ENCODE measurements around the gene CHSY1. TPM values are rescaled to one million over a fixed set of nuclear protein-coding genes. Genes with fewer than 3 reads are reported as not detected.

CHSY1 gene
- total RNA-seq, 1 donor from 2014 or later = 20.4 TPM

- ChIA-PET CTCF (no interaction called here), POLR2A (no interaction called here)
- no peak for ATAC-seq (ENCODE audit: low read depth)
- Mint-ChIP-seq H3K36me3 (ENCODE audit: low read depth) (peaks cover 67% of the 10 kb centered on the region), H3K4me3 (no peak overlapping the region), H3K27me3 (no peaks in the 10 kb centered on the region), H3K4me1 (peaks cover 15% of the 10 kb centered on the region), H3K27ac (no peak overlapping the region), H3K9me3 (peaks cover 11% of the 10 kb centered on the region)
- intact Hi-C loops (cut with micrococcal nuclease) = no loop called here
- no peak for TF ChIP-seq CTCF (IDR thresholded peaks at IDR 0.05)
- no peak for DNase-seq
These were observed 23.5 kb downstream of the CHSY1 start for GRCh38 chr15:101228313-101228712.

GRCh38 chr15:101225658-101226057, 26.2 kb downstream of the CHSY1 start:
- ATAC-seq (ENCODE audit: low read depth) (no peak), DNase-seq (no peak)
- CTCF ChIA-PET = no interaction called here
- Mint-ChIP-seq H3K36me3 (ENCODE audit: low read depth) (peaks cover 49% of the 10 kb centered on the region), H3K4me1 (peaks cover 11% of the 10 kb centered on the region), H3K4me3 (no peak overlapping the region), H3K9me3 (peaks cover 11% of the 10 kb centered on the region), H3K27ac (no peak overlapping the region), H3K27me3 (no peaks in the 10 kb centered on the region)
- POLR2A ChIA-PET = no interaction called here
- TF ChIP-seq CTCF (IDR thresholded peaks at IDR 0.05) = no peak
- intact Hi-C loops (cut with micrococcal nuclease) = no loop called here

- ATAC-seq (ENCODE audit: low read depth) (no peak), DNase-seq (no peak)
- H3K27me3 Mint-ChIP-seq = no peaks in the 10 kb centered on the region
- H3K36me3 Mint-ChIP-seq (ENCODE audit: low read depth) = peaks cover 43% of the 10 kb centered on the region
- H3K27ac Mint-ChIP-seq = no peak overlapping the region
- CTCF ChIA-PET = interaction anchor here (1.4 kb wide), 1 partner anchor 350 kb away, joined by 3 read pairs; no protein-coding TSS in a partner anchor
- TF ChIP-seq CTCF (IDR thresholded peaks at IDR 0.05) = no peak
- no peak overlapping the region for H3K4me3 Mint-ChIP-seq
- H3K9me3 Mint-ChIP-seq = no peaks in the 10 kb centered on the region
- POLR2A ChIA-PET = no interaction called here
- intact Hi-C loops (cut with micrococcal nuclease) = no loop called here
- peaks cover 15% of the 10 kb centered on the region for H3K4me1 Mint-ChIP-seq
These were observed 29.9 kb downstream of the CHSY1 start for GRCh38 chr15:101221902-101222301.

- ATAC-seq (ENCODE audit: low read depth) (no peak), DNase-seq (no peak)
- ChIA-PET POLR2A (no interaction called here), CTCF (no interaction called here)
- Mint-ChIP-seq H3K4me1 (peaks cover 13% of the 10 kb centered on the region), H3K27ac (no peak overlapping the region), H3K9me3 (no peaks in the 10 kb centered on the region), H3K27me3 (no peaks in the 10 kb centered on the region), H3K4me3 (no peak overlapping the region), H3K36me3 (ENCODE audit: low read depth) (peaks cover 37% of the 10 kb centered on the region)
- intact Hi-C loops (cut with micrococcal nuclease) = no loop called here
- no peak for TF ChIP-seq CTCF (IDR thresholded peaks at IDR 0.05)
These were observed 31.8 kb downstream of the CHSY1 start for GRCh38 chr15:101220060-101220459.

- ATAC-seq (ENCODE audit: low read depth) (no peak), DNase-seq (no peak)
- intact Hi-C loops (cut with micrococcal nuclease) = no loop called here
- Mint-ChIP-seq H3K4me3 (no peak overlapping the region), H3K36me3 (ENCODE audit: low read depth) (peaks cover 38% of the 10 kb centered on the region), H3K27me3 (no peaks in the 10 kb centered on the region), H3K9me3 (no peaks in the 10 kb centered on the region), H3K27ac (no peak overlapping the region), H3K4me1 (peaks cover 13% of the 10 kb centered on the region)
- ChIA-PET POLR2A (no interaction called here), CTCF (no interaction called here)
- no peak for TF ChIP-seq CTCF (IDR thresholded peaks at IDR 0.05)
These were observed 32.4 kb downstream of the CHSY1 start for GRCh38 chr15:101219441-101219840.
